Measurements from ENCODE around the gene GAS2L2. TPM values are rescaled to one million over a fixed set of nuclear protein-coding genes. Genes with fewer than 3 reads are reported as not detected.

GAS2L2 gene
- total RNA-seq, 4 donors from 2014 or later, result 0.22 to 0.51 TPM; not detected in 2

DNA sequence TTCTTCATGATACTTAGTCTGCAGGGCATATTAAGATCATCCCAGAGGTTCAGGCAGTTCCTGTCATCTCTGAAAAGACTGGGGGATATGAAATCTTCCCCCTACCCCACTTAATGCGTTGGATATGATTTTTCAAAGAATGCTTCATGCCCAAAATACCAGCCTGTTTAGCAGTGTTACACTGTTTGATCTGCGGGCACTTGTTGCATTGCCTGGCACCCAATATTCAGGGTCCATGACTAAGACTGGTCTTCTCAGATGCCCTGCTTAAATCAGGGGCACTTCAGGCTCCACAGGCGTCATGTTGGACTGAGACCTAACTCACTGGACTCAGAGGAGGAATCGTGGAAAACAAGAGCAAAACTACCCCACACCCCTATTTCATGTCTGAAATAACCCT is 28.0 kb downstream of the GAS2L2 start:
- no peak for TF ChIP-seq CTCF (IDR thresholded peaks at IDR 0.05; ENCODE audit: low read depth)

DNA sequence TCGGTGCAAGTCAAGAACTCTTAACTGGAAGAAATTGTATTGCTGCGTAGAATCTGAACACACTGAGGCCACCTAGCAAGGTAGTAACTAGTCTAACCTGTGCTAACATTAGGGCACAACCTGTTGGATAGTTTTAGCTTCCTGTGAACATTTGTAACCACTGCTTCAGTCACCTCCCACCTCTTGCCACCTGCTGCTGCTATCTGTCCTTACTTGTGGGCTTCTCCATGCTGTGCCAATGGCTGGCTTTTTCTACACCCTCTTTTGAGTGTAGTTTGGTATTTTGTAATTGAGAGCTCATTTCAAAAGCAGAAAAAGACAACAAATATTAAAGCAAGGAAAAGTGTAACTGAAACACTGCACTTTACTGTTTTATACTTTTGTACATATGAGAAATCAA is 29.3 kb downstream of the GAS2L2 start:
- TF ChIP-seq CTCF (IDR thresholded peaks at IDR 0.05; ENCODE audit: low read depth), result no peak

- no peak for TF ChIP-seq CTCF (IDR thresholded peaks at IDR 0.05; ENCODE audit: low read depth)
These were observed 35.6 kb downstream of the GAS2L2 start for GRCh38 chr17:35717475-35717874.

GRCh38 chr17:35716897-35717465 is 36.1 kb downstream of the GAS2L2 start:
- TF ChIP-seq CTCF (IDR thresholded peaks at IDR 0.05; ENCODE audit: low read depth), result no peak

DNA sequence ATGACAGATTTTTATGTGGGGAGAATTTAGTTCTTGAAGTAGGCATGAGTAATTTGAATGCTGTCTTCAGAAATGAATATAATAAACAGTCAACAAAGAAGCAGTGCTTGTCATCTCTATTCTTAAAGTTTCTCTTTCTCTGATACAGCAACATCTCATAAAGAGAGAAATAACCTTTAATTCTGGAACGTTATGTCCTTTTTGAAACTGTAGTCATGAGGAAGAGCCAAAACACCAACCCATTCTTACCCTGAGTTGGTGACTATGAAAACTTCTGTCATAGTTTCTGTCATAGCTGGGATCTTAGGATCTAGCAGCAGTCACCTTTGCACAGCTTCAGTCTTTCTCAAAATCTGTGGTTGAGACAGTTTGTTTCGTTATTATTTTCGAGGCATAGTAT is 36.9 kb downstream of the GAS2L2 start:
- TF ChIP-seq CTCF (IDR thresholded peaks at IDR 0.05; ENCODE audit: low read depth), result no peak

DNA sequence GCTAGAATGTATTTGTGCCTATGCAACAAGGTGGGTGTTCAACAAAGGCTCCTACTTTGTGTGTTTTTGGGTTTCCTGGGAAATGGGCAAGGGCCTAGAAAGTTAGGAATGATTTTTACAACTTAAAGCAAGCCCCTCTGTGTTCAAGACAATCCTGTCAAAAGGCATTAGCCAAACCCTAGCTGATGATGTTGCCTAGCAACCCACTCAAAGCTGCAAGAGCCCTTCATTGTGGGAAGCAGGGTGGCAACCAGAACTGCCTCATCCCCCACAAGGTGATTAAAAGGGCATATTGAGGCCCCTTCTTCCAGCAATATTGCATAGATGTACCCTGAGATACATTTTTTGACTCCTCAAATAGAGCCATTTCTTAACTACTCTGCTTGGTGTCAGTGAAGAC is 37.6 kb downstream of the GAS2L2 start:
- TF ChIP-seq CTCF (IDR thresholded peaks at IDR 0.05; ENCODE audit: low read depth), result no peak

DNA sequence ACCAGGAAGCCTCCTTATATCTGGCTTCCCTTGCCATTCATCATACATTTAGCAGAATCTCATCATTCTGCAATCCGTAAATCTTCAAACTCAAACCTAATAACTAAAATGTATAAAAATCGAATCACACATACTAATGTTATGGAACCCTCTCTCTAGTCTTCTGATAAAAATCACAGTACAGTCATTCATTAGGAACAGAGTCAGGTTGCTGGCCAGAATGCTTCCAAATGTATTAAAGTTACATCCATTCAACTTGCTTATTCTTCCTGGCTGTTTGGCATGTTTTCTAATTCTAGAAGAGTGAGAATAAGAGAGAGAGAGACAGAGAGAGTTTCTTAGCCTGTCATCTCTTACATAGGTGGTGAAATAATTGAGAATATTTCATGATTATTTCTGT is 38.1 kb downstream of the GAS2L2 start:
- no peak for TF ChIP-seq CTCF (IDR thresholded peaks at IDR 0.05; ENCODE audit: low read depth)

Measured in subcutaneous adipose tissue (tissue), 4 donors.